ENCODE results near the gene SLC6A11.

SLC6A11 gene

DNA sequence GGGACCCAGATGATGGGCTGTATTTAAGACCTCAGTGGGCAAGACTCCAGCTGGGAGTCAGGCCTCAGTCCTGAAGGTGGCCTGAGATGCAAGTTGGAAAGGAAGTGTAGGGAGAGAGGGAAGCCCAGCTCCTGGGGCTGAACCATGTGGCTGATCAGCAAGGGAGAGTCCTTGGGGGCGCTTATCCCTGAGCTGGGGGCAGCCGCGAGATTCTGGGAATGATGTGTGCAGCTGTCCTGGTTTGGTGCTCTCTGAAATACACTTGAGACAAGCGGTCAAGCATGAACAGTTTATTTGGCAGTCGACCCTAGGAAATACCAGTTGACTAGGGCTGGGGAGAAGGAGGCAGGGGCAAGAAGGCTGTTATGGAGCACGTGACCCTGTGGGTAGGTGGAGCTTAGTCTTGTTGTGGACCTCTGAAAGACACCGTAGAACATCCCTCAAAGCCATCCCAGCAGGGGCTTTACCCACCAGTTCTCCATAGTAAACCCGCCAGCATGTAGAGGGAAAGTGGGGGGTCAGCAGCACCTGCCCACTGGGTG, 41.8 kb upstream of the SLC6A11 start:
- DNase-seq (ENCODE audit: low read depth), result no peak
- TF ChIP-seq, protein P1, sequence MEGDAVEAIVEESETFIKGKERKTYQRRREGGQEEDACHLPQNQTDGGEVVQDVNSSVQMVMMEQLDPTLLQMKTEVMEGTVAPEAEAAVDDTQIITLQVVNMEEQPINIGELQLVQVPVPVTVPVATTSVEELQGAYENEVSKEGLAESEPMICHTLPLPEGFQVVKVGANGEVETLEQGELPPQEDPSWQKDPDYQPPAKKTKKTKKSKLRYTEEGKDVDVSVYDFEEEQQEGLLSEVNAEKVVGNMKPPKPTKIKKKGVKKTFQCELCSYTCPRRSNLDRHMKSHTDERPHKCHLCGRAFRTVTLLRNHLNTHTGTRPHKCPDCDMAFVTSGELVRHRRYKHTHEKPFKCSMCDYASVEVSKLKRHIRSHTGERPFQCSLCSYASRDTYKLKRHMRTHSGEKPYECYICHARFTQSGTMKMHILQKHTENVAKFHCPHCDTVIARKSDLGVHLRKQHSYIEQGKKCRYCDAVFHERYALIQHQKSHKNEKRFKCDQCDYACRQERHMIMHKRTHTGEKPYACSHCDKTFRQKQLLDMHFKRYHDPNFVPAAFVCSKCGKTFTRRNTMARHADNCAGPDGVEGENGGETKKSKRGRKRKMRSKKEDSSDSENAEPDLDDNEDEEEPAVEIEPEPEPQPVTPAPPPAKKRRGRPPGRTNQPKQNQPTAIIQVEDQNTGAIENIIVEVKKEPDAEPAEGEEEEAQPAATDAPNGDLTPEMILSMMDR (IDR thresholded peaks at IDR 0.05; ENCODE audit: insufficient read depth, low read depth, low read length, missing control alignments), result no peak

DNA sequence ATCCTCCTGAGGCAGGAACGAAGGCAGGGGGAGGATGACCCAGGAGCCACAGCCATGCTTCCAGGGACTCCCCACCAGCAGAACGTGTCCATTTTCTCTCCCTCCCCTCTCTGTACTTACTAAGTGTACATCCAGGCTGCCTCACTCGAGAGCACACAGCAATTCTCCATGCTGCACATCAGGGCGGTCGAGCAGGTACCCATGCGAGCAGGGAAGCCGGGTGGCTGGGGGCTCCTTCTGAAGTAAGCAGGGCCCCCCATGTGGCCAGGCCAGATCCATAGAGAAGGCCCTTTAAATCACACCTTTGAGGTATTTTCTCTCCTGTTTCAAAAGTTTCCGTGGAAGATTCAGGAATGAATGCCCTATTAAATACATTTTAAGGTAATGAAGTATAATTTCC, 41.2 kb upstream of the SLC6A11 start:
- no peak overlapping the region for H3K4me3 ChIP-seq (ENCODE audit: low read length)
- no peak for DNase-seq (ENCODE audit: low read depth)
- TF ChIP-seq, protein P1 (IDR thresholded peaks at IDR 0.05; ENCODE audit: insufficient read depth, low read depth, low read length, missing control alignments), result no peak

More for the DNA sequence above, 41.8 kb upstream of the SLC6A11 start:
- H3K4me3 ChIP-seq (ENCODE audit: low read length), result no peak overlapping the region

DNA sequence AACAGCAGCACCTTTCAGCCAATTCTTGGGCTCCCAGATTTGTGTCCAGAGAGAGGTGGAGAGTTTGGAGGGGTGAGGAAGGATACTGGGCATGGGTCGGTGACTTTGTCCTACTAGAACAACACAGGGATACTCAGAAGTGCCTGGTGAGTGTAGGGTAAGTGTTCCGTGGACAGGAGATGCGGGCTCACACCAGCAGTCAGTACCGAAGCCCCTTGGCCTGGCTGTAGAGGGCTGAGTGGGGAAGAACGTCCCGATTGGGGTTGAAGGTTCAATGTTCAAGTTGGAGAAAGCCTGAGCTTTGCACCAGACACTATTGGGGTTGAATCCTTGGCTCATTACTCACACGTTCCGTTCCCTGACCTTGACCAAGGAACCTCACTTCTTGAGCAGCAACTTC, 40.8 kb upstream of the SLC6A11 start:
- DNase-seq (ENCODE audit: low read depth), result no peak
- TF ChIP-seq, protein P1 (IDR thresholded peaks at IDR 0.05; ENCODE audit: insufficient read depth, low read depth, low read length, missing control alignments), result no peak
- no peak overlapping the region for H3K4me3 ChIP-seq (ENCODE audit: low read length)

DNA sequence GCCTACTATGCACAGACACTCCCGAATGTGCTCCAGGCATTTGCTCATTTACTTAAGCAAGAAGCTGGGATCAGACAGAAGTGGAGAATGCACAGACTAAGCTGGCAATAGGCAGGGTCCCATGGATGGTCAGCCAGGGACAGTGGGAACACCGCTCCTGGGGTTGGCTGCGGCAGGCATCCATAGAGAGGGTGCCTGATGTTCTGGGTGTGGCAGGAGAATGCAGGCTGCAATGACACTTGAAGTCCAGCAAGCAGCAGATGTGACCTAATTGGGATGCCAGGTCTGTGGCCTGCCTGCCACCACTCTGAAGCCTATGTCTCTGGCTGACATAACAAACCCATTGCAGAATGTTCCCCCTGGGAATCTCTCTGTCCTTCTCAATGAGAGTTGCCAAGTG, 40.2 kb upstream of the SLC6A11 start:
- TF ChIP-seq, protein P1 (IDR thresholded peaks at IDR 0.05; ENCODE audit: insufficient read depth, low read depth, low read length, missing control alignments), result no peak

DNA sequence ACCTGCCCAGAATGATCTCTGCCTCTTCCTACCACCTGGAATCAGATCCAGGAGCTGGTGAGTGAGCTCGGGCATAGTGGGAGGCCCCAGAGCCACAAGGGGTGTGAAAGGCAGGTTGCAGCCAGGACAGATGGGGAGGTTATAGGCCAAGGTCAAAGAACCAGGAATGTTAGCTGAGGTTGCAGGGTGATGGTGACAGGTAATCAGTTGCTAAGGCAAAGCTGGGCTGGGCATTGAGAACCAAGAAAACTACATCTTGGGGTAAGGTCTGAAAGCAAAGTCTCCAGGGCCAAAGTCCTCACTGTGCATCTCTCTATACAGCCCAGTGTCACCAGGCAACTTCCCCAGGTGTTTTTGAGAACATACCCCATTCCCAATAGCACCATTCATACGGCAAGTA, 38.4 kb upstream of the SLC6A11 start:
- TF ChIP-seq, protein P1 (IDR thresholded peaks at IDR 0.05; ENCODE audit: insufficient read depth, low read depth, low read length, missing control alignments), result no peak
- H3K4me3 ChIP-seq (ENCODE audit: low read length), result no peak overlapping the region

More for the DNA sequence above, 40.2 kb upstream of the SLC6A11 start:
- no peak overlapping the region for H3K4me3 ChIP-seq (ENCODE audit: low read length)
- no peak for DNase-seq (ENCODE audit: low read depth)

DNA sequence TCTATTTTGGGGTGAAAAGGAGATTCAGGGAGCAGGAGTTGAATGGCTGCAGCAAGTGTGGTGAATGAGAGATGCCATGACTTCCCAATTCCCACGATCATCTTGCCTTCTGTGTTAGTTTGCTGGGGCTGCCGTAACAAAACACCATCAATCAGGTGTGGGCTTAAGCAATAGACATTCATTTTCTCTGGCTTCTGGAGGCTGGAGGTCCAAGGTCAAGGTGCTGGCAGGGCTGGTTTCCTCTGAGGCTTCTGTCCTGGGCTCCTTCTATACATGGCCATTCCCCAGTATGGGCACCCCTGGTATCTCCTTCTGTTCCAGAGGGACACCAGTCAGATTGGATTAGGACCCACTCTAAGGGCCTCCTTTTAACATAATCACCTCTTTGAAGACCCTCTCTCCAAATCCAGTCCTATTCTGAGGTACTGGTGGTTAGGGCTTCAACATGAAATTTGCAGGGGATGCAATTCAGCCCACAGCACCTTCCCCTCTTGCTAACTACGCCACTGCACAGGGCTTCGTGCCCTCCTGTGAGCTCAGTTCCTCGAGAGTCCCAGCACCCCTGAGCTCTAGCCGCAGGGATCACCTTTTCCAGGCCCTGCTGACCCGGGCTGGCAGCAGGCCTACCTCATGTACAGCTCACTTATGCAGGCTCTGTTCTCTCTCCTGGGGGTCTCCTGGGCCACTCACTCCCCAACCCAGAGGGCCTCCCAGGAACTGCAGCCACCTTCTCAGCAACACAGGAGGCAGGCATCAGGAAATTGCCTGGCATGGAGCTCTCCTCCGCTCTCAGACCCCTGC, 37.3 kb upstream of the SLC6A11 start:
- H3K4me3 ChIP-seq (ENCODE audit: low read length), result no peak overlapping the region
- DNase-seq (ENCODE audit: low read depth), result no peak
- TF ChIP-seq, protein P1 (IDR thresholded peaks at IDR 0.05; ENCODE audit: insufficient read depth, low read depth, low read length, missing control alignments), result no peak

More for the DNA sequence above, 38.4 kb upstream of the SLC6A11 start:
- DNase-seq (ENCODE audit: low read depth), result no peak

Data from epithelial cell of esophagus (primary cell).